Activated gamma-delta T cell treated with Interleukin-2 at 50 U/mL for 16 hours (primary cell): ENCODE measurements around the gene TMTC2.

Experiments used
- DNase-seq: peaks from one replicate; pipeline ENCODE4 v3.0.0-alpha.2; 2020

The TMTC2 gene

GRCh38 chr12:82686168-82687020 is at the start of gene TMTC2:
TMTC2 (plus strand) TSS chr12:82686906.
- DNase-seq: peak; percentile 86

- DNase-seq: no peak
Observed at GRCh38 chr12:82638324-82638723, 48.4 kb upstream of the TMTC2 start.

GRCh38 chr12:82644896-82645295 is 41.8 kb upstream of the TMTC2 start:
- DNase-seq: no peak

GRCh38 chr12:82645414-82645813 is 41.3 kb upstream of the TMTC2 start:
- no peak for DNase-seq

- DNase-seq: no peak
Observed at GRCh38 chr12:82647853-82648252, 38.9 kb upstream of the TMTC2 start.

GRCh38 chr12:82648259-82648909 is 38.3 kb upstream of the TMTC2 start:
- DNase-seq: no peak

GRCh38 chr12:82650627-82651337 is 35.9 kb upstream of the TMTC2 start:
- DNase-seq: no peak

- DNase-seq: no peak
Observed at GRCh38 chr12:82651489-82651888, 35.2 kb upstream of the TMTC2 start.

- DNase-seq: no peak
Observed at GRCh38 chr12:82652071-82652470, 34.6 kb upstream of the TMTC2 start.

- DNase-seq: no peak
Observed at GRCh38 chr12:82655751-82656150, 31.0 kb upstream of the TMTC2 start.

GRCh38 chr12:82659343-82660207 is 27.1 kb upstream of the TMTC2 start:
- DNase-seq: no peak

- DNase-seq: no peak
Observed at GRCh38 chr12:82660541-82661325, 26.0 kb upstream of the TMTC2 start.

GRCh38 chr12:82663893-82664292 is 22.8 kb upstream of the TMTC2 start:
- DNase-seq: no peak

- DNase-seq: no peak
Observed at GRCh38 chr12:82665142-82665923, 21.4 kb upstream of the TMTC2 start.

- DNase-seq: no peak
Observed at GRCh38 chr12:82666830-82667229, 19.9 kb upstream of the TMTC2 start.

GRCh38 chr12:82671673-82672195 is 15.0 kb upstream of the TMTC2 start:
- DNase-seq: no peak

- no peak for DNase-seq
Observed at GRCh38 chr12:82672811-82673495, 13.8 kb upstream of the TMTC2 start.

GRCh38 chr12:82673698-82674097 is 13.0 kb upstream of the TMTC2 start:
- no peak for DNase-seq

GRCh38 chr12:82675246-82675645 is 11.5 kb upstream of the TMTC2 start:
- no peak for DNase-seq

GRCh38 chr12:82682326-82682725 is 4.4 kb upstream of the TMTC2 start:
- DNase-seq: no peak
